ENCODE results near the gene APOBEC4. TPM values are rescaled to one million over a fixed set of nuclear protein-coding genes. Genes with fewer than 3 reads are reported as not detected.

Gene APOBEC4
- total and polyA plus RNA-seq, 10 of the 15 experiments (the other 5 are each of a cell fraction or from before 2014, with no cell fraction given), result 0.04 to 0.25 (median 0.06) TPM; not detected in 5

- TF ChIP-seq ZBTB4 (CRISPR knock-in tag; IDR thresholded peaks at IDR 0.05) (no peak), EED (IDR thresholded peaks at IDR 0.05; ENCODE audit: low read depth) (no peak)
Observed at GRCh38 chr1:183670169-183670568, 17.1 kb upstream of the APOBEC4 start (continued).

GRCh38 chr1:183656355-183656754 lies 3.2 kb upstream of the APOBEC4 start:
- FAIRE-seq, result no peak
- H3K4me2 ChIP-seq (ENCODE audit: control insufficient read depth, insufficient read depth), result no peak overlapping the region
- 74% methylated on average over 3 of the region's 3 CpGs for WGBS (ENCODE audit: insufficient coverage, insufficient replicate concordance, low lambda C conversion rate, missing lambda C conversion rate)
- no peaks in the 10 kb centered on the region; a peak in 1 of 4 replicates for H3K36me3 ChIP-seq (ENCODE audit: control insufficient read depth in 2 of 2, insufficient read depth in 2 of 2, low read length in 1 of 2)
- H3K27me3 ChIP-seq (replicated peaks in 1 of 2; ENCODE audit: control insufficient read depth in 2 of 2, insufficient read depth in 2 of 2, low read length in 1 of 2), result no peaks in the 10 kb centered on the region
- H3K79me2 ChIP-seq (ENCODE audit: control insufficient read depth, insufficient read depth, low read length), result peaks cover 2% of the 10 kb centered on the region
- no peaks in the 10 kb centered on the region for H3K9me3 ChIP-seq (replicated peaks; ENCODE audit: control insufficient read depth, insufficient read depth, low read length)
- no peak for DNase-seq (ENCODE audit: low read depth, low spot score)
- ChIA-PET CTCF (interaction anchor here (0.8 to 6.5 kb wide), 29 partner anchors 8 to 395 kb away, joined by 3 to 360 read pairs (median 11); partner anchors contain the start of genes ARPC5, NCF2, RGL1 and TSEN15), POLR2A (interaction anchor here (1.1 to 4.3 kb wide), 3 partner anchors 22 to 259 kb away, joined by 3 to 39 read pairs (median 4); no protein-coding TSS in a partner anchor), SMC1A (ENCODE audit: uncharacterized antibody, unreplicated experiment) (interaction anchor here (1.0 to 6.2 kb wide), 29 partner anchors 9 to 585 kb away, joined by 3 to 331 read pairs (median 7); partner anchors contain the start of gene ARPC5), RAD21 (ENCODE audit: unreplicated experiment) (interaction anchor here (1.3 to 6.2 kb wide), 18 partner anchors 8 to 401 kb away, joined by 4 to 299 read pairs (median 8); partner anchors contain the start of gene RGL1)
- no peak overlapping the region for H2AFZ ChIP-seq (ENCODE audit: control insufficient read depth, low read depth, low read length)
- in situ Hi-C loops (cut with MboI) (loop anchor here (10.0 kb wide), 1 partner anchor 568 kb away; no protein-coding TSS in a partner anchor), intact Hi-C loops (cut with micrococcal nuclease; ENCODE audit: unreplicated experiment) (no loop called here)
- no peak for ATAC-seq
- no peak overlapping the region for H3K4me3 ChIP-seq
- H3K27ac ChIP-seq (ENCODE audit: control insufficient read depth, insufficient read depth), result no peak overlapping the region
- no peaks in the 10 kb centered on the region for H4K20me1 ChIP-seq (ENCODE audit: control insufficient read depth, insufficient read depth)
- no peak overlapping the region for H3K9ac ChIP-seq (ENCODE audit: control insufficient read depth, insufficient read depth, low read length)
- H3K4me1 ChIP-seq (ENCODE audit: control insufficient read depth, insufficient read depth, low read length), result peaks cover 30% of the 10 kb centered on the region
- no TSS peak for BruUV-seq (replicated peaks)
- TF ChIP-seq ZZZ3 (IDR thresholded peaks at IDR 0.05; ENCODE audit: control insufficient read depth, insufficient read length, low read depth), result no peak
